Hematopoietic multipotent progenitor cell treated with erythropoietin and hydrocortisone succinate and interleukin-3 and kit ligand, for 8 days (in vitro differentiated cells): ENCODE measurements around the gene CNNM3.

ENCODE experiments used
- DNase-seq: peaks from one replicate; pipeline ENCODE4 v3.0.0-alpha.2; 2015

Gene CNNM3

GRCh38 chr2:96881349-96882195 lies 65.5 kb downstream of the CNNM3 start:
- DNase-seq: no peak

GRCh38 chr2:96882230-96882629 lies 66.2 kb downstream of the CNNM3 start:
- no peak for DNase-seq

GRCh38 chr2:96882906-96883305 lies 66.8 kb downstream of the CNNM3 start:
- DNase-seq: no peak

DNA sequence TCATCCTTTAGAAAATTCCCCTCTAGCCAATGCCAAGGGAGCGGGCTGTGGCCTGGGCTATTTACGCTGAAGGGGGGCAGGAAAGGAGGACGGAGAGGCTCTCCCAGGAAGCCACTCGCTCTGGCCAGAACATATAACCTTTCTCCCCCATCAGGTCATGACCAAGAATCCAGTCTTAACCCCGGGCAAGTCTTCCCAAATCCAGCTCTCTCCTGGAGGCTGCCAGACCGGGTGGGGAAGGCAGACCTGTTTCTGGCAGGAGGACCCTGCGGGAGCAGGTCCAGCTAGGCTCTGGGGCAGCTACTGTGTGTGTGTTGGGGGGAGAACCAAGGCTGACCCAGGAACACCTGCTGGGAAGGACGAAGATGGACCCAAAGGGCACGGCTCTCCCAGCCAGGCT lies 67.2 kb downstream of the CNNM3 start:
- DNase-seq: no peak
